GM04504 (cell line): ENCODE measurements around the gene INO80E.
"Not testable (repeated sequence)": the region's sequence is repeated elsewhere in the genome, so short reads cannot be mapped to it uniquely, and the experiment has no call there.

ENCODE experiments used
- DNase-seq: peaks from one replicate; pipeline ENCODE4 v3.0.0-alpha.2; 2012; ENCODE audit warnings: low read depth

The INO80E gene

DNA sequence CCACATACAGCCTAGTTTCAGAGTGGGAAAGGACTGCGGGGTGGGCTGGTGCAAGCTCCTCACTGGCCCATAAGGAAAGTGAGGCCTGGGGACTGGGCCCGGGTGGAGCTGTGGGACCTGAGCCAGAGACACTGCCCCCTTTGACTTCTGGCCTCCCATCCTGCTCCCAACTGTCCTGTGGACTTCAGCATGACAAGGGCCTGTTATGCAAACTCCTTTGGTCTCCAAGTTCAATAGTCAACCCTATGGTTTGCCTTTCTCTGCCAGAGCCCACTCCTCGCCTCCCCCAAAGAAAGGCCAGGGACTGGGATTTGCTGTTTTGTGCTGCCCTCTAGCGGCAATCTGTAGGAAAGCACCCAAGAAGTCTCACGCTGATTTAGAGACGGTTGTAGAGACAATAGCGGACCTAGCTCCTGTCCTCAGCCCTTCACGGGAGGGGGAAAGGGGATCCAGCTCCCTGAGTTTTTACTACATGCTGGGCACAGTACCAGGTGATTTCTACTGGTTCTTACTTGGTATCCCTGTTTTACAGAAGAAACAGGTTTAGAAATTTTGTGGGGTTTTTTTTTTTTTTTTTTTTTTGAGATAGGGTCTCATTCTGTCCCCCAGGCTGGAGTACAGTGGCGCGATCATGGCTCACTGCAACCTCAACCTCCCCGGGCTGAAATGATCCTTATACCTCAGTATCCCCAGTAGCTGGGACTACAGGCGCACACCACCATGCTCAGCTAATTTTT lies 36.2 kb downstream of the INO80E start:
- no peak for DNase-seq

DNA sequence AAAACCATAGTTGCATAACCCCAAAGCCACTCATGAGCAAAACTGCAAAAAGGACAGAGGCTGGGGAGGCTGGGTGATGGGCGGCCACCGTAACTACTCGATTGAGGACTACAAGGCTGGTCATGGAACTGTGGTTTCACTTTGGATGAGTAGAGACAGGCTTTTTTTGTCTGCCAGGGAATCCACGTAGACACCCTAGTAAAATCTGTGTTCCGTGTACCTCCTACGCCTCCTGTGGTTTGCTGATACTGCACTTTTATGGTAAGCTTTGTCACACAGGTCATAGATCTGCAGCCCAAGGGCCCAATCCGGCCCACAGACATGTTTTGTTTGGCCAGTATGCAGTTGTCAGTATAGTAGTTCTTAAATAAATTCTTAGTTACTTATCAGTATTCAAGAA lies 37.2 kb downstream of the INO80E start:
- DNase-seq, result no peak

DNA sequence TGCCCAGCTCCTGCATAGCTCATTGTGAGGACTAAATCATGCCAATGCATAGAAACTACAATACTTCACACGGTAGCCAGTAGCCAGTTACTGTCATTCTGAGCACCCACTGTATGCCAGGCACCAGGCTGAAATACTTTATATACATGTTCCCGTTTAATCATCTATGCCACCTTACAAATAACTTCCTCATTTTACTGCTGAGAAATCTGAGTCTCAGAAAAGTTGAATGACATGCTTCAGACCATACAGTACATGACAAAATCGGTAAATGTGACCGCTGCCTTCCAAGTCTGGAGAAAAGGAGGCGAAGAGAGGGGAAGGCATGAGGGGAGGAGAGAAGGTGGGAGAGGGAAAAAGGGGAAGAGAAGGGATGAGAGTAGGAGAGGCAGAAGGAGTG lies 44.2 kb downstream of the INO80E start:
- no peak for DNase-seq

DNA sequence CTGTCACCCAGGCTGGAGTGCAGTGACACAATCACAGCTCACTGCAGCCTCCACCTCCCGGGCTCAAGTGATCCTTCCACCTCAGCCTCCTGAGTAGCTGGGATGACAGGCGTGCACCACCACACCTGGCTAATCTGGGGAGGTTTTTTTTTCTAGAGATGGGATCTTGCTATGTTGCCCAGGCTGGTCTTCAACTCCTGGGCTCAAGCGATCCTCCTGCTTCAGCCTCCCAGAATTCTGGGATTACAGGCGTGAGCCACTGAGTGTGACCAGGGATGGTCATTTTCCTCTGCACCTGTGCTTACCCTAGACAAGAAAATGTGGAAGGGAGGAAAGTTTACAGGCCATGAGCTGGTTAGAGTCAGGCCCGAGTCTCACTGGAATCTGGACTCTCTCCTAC lies 44.6 kb downstream of the INO80E start:
- not testable (repeated sequence) for DNase-seq

DNA sequence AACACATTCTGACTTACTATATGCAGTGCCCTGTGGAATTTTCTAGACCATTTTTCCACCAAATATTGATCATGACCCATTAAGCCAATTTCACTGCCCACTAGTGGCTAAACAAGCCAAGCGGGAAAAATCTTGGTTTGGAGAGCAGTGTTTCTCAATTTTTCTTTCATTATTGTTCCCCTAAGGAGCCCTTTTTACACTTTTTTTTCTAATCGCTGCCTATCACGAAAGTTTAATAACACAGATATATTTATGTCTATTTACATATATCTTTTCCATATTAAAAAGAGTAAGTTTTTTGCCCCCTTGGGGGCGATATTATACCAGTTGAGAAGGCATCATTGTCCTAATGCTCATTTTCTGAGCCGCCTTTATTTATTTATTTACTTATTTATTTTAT lies 45.8 kb downstream of the INO80E start:
- DNase-seq, result no peak

DNA sequence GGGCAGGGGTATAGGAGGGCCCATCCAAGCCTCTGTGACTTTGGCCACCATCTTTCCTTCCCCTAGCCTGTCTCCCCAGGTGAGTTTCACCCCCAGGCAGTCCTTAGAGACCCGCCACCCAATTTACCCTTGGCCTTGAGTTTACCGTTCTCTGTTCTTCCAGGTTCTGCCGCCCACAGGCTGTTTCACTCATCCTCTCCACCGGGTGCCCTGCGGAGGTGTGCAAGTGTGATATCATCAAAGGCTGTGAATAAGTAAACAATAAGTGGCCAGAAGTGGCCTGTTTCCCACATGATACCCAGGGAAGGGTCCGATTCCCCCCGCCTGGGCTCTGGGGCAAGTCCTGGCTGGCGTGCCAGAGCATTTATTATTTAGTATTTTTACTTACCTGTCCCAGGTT lies 50.1 kb downstream of the INO80E start:
- DNase-seq, result no peak

DNA sequence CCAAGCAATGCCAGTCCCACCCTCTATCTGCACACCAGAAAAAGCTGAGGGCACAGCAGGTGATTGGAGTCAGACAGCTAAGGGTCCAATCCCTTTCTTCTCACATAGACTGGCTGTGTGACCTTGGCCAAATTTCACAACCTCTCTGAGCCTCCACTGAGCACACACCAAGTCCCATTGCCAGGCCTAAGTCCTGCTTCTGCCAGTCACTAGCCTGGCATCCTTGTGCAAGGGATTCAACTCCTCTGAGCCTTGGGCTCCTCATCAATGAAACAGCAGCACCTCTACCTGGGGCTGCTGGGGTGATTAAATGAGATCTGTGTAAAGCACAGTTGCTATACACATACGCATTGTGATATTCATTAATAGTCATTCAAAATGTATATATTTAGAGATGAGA lies 50.5 kb downstream of the INO80E start:
- no peak for DNase-seq

DNA sequence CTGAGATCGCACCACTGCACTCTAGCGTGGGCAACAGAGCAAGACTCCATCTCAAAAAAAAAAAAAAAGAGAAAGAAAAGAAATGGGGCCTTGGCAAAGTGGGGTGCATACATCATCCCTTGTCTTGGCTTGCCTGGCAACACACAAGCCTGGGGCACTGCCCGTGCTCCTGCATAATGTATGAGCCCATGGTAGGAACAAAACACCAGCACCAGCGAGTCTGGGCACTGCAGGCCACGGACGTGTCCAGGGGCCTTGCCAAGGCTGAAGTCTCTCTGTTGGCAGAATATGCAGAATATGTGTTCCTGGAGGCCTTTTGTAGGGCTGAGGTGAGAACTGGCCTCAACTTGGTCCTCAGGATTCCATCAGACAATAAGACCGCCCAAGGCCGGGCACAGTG lies 53.8 kb downstream of the INO80E start:
- no peak for DNase-seq

DNA sequence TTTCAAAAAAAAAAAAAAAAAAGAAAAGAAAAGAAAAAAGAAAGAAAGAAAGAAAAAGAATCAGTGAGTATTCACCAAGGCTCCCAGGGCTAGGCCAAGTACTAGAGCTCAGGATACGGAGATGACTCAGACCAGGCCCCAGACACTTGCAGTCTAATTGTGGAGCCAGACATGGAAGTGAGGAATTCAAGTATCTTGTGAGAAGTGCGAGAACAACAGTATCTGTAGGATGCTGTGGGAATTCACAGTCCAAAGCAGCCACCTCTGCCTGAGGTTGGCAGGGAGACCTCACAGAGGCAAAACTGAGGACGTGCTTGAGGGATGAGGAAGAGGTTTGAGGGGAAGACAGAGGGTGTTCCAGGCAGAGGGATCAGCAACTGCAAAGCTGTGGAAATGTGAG lies 55.5 kb downstream of the INO80E start:
- no peak for DNase-seq

DNA sequence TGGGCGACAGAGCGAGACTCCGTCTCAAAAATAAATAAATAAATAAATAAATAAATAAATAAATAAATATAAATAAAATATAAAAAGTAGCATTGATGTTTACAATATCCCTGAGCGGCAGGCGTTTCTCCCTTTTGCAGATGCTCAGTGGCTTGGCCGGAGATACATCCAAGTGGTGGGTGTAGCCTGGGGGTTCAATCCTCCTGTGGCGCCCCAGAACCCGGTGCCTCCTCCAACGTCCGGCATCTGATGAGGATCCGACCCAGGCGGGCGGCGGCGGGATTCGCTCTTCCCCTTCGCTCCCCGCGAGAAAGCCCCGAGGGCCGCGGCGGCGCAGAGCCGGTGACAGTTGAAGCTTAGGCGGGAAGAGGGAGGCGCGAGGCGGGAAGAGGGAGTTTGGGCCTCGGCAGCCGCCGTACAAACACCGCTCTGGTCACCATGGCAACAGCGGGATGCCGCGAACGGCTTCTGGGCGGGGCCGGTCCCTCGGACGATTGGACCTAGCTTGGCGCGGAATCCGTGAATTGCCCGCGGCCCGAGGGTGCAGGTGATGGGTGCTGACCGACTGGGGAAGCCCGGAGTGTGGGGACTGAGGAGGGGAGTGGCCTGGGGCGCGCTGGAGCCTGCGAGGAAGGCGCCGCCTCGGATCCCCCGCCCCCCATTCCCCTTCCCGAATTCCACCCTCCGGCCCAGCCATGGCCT lies 56.8 kb downstream of the INO80E start:
- DNase-seq, result peak; percentile 78

DNA sequence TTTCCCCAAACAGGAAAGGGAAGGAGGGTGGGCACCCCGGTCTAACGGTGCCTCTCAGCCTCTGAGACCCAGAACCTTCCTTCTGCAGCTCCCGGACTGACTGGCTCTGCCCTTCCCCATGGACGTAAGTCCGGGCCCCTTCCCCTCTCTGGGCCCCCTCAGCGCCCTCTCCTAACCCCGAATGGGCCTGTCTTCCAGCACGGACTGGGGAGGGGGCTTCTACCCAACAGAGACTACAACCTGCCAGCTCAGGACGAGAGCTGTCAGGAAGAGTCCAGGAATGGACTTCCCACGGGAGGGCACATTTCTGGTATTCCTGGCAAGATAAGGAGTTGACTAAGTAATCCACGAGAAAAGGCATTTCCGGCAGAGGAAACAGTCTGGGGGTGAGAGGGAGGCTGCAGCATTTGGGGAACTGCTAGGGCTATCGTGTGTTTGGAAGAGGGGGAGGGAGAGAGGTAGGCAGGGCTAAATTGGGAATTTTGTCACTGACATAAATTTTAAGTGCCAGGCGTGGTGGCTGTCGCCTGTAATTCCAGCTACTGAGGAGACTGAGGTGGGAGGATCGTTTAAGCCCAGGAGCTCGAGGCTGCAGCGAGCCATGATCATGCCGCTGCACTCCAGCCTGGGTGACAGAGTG lies 57.5 kb downstream of the INO80E start:
- no peak for DNase-seq

DNA sequence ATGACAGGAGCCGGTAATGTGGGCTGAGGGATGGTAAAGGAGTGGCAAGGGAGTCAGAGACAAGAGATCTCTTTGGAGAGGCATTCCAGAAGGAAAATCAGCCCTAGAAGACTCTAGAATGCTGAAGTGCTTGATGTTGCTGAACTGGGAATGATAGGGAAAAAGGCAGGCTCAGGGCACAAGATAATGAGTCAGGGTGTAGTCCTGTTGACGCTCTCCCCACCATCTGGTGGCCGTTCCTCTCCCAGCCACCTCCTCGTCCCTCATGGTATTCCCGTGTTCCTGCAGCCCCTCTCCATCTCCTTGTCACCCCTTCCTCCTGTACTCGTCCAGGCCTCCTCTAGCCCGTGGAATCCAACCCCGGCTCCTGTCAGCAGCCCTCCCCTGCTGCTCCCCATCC lies 58.4 kb downstream of the INO80E start:
- no peak for DNase-seq

DNA sequence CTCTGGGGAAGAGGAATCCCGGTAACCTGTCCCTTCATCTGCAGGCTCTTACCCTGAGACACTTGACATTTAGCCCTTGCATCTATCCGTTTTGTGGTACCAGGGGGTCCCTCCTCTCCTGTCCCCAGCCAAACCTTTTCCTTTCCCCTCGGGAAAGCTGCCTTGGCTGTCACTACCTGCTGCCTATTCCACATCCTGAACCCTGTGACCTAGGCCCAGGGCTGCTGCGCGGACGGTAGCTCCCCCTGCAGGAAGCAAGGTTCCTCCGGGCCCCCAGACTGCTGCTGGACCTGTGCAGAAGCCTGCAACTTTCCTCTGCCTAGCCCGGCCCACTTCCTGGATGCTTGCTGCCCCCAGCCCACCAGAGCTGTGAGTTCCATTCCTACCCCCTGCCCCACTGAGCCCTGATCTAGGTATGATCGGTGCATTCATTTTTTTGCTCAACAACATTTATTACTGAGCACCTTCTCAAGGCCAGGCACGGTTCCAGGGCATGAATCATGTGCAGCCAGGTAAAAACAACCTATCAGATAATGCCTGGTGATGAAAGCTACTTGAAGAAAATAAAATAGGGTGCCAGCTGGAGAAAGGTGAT lies 59.0 kb downstream of the INO80E start:
- DNase-seq, result no peak
